ENCODE measurements around the gene SAMD13.

The SAMD13 gene

GRCh38 chr1:84301004-84301784 lies at the start of gene SAMD13:
SAMD13 (plus strand) TSS chr1:84301708; CDS start chr1:84303235, 1,527 bp downstream.
- peak within 1 kb of the TSS; percentile 41 for H3K4me3 ChIP-seq (ENCODE audit: low read depth, low read length)
- CTCF ChIA-PET, result interaction anchor here (1.5 kb wide), 1 partner anchor 11 kb away, joined by 3 read pairs; no protein-coding TSS in a partner anchor
- POLR2A ChIA-PET, result no interaction called here
- no peak for TF ChIP-seq CTCF (IDR thresholded peaks at IDR 0.05; ENCODE audit: insufficient read depth, low read length, missing control alignments)
- DNase-seq (ENCODE audit: low read depth, low spot score), result no peak

- ChIA-PET POLR2A (no interaction called here), CTCF (no interaction called here)
- no peak overlapping the region for H3K4me3 ChIP-seq (ENCODE audit: low read depth, low read length)
- DNase-seq (ENCODE audit: low read depth, low spot score), result peak; percentile 88
- no peak for TF ChIP-seq CTCF (IDR thresholded peaks at IDR 0.05; ENCODE audit: insufficient read depth, low read length, missing control alignments)
Measured at GRCh38 chr1:84253036-84253435, 48.5 kb upstream of the SAMD13 start.

- CTCF ChIA-PET, result no interaction called here
- no peak for TF ChIP-seq CTCF (IDR thresholded peaks at IDR 0.05; ENCODE audit: insufficient read depth, low read length, missing control alignments)
- peak; percentile 90 for DNase-seq (ENCODE audit: low read depth, low spot score)
- H3K4me3 ChIP-seq (ENCODE audit: low read depth, low read length), result no peak overlapping the region
- POLR2A ChIA-PET, result interaction anchor here (0.5 kb wide), 1 partner anchor 113 kb away, joined by 3 read pairs; no protein-coding TSS in a partner anchor
Measured at GRCh38 chr1:84253891-84254290, 47.6 kb upstream of the SAMD13 start.

- no peak for TF ChIP-seq CTCF (IDR thresholded peaks at IDR 0.05; ENCODE audit: insufficient read depth, low read length, missing control alignments)
- DNase-seq (ENCODE audit: low read depth, low spot score), result no peak
- POLR2A ChIA-PET, result no interaction called here
- no peak overlapping the region for H3K4me3 ChIP-seq (ENCODE audit: low read depth, low read length)
- CTCF ChIA-PET, result interaction anchor here (0.8 to 1.1 kb wide), 2 partner anchors 178 to 498 kb away, joined by 3 to 4 read pairs; no protein-coding TSS in a partner anchor
Measured at GRCh38 chr1:84254703-84255238, 46.7 kb upstream of the SAMD13 start.

GRCh38 chr1:84255582-84255981 lies 45.9 kb upstream of the SAMD13 start:
- no peak for DNase-seq (ENCODE audit: low read depth, low spot score)
- TF ChIP-seq CTCF (IDR thresholded peaks at IDR 0.05; ENCODE audit: insufficient read depth, low read length, missing control alignments), result no peak
- ChIA-PET CTCF (interaction anchor here (0.8 kb wide), 1 partner anchor 497 kb away, joined by 3 read pairs; no protein-coding TSS in a partner anchor), POLR2A (no interaction called here)
- H3K4me3 ChIP-seq (ENCODE audit: low read depth, low read length), result no peak overlapping the region

GRCh38 chr1:84257617-84258016 lies 43.9 kb upstream of the SAMD13 start:
- DNase-seq (ENCODE audit: low read depth, low spot score), result no peak
- ChIA-PET POLR2A (interaction anchor here (0.7 kb wide), 1 partner anchor 238 kb away, joined by 3 read pairs; no protein-coding TSS in a partner anchor), CTCF (no interaction called here)
- no peak overlapping the region for H3K4me3 ChIP-seq (ENCODE audit: low read depth, low read length)
- TF ChIP-seq CTCF (IDR thresholded peaks at IDR 0.05; ENCODE audit: insufficient read depth, low read length, missing control alignments), result no peak
